ENCODE results near the gene CUL2.
"Not testable (repeated sequence)": the region's sequence is repeated elsewhere in the genome, so short reads cannot be mapped to it uniquely, and the experiment has no call there.

Gene CUL2

DNA sequence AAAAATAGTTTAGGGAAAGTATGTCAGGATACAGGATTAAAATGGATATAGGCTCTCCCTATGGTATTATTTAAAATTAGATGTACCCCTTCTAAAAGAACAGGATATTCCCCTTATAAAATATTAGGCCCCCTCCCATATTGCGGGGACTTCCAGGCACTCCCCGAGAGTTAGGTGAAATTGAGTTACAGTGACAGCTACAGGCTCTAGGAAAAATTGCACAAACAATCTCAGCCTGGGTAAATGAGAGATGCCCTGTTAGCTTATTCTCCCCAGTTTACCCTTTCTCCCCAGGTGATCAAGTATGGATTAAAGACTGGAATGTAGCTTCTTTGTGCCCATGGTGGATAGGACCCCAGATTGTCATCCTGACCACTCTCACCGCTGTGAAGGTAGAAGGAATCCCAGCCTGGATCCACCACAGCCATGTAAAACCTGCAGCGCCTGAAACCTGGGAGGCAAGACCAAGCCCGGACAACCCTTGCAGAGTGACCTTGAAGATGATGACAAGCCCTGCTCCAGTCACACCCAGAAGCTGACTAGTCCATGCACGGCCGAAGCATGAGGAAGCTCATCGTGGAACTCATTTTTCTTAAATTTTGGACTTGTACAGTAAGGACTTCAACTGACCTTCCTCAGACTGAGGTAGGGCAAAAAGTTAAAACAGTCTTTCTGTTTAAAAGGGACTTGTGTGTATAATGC lies 115.6 kb downstream of the CUL2 start:
- DNase-seq = not testable (repeated sequence)

- not testable (repeated sequence) for DNase-seq
Observed at GRCh38 chr10:34973757-34974156, 116.4 kb downstream of the CUL2 start.

GRCh38 chr10:34973121-34973520 lies 117.0 kb downstream of the CUL2 start:
- DNase-seq = not testable (repeated sequence)

GRCh38 chr10:34972591-34972990 lies 117.5 kb downstream of the CUL2 start:
- not testable (repeated sequence) for DNase-seq

GRCh38 chr10:34971606-34972334 lies 118.4 kb downstream of the CUL2 start:
- not testable (repeated sequence) for DNase-seq

DNA sequence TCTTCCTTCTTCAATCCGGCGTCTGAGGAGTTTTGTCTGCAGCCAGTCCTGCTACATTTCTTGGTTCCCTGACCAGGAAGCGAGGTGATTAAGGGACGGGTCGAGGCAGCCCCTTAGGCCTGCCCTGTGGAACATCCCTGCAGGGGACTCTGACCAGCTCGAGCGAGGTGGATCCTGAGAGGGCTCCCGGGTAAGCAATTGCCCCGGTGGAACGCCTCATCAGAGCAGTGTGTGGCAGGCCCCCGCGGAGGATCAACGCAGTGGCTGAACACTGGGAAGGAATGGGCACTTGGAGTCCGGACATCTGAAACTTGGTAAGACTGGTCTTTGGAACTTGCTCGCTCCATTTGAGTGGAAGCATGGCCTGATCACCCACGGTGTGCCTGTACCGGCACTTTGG lies 121.0 kb downstream of the CUL2 start:
- no peak for DNase-seq

GRCh38 chr10:34967335-34967880 lies 122.7 kb downstream of the CUL2 start:
- DNase-seq = peak; percentile 89

- DNase-seq = no peak
Observed at GRCh38 chr10:34966451-34966850, 123.7 kb downstream of the CUL2 start.

DNA sequence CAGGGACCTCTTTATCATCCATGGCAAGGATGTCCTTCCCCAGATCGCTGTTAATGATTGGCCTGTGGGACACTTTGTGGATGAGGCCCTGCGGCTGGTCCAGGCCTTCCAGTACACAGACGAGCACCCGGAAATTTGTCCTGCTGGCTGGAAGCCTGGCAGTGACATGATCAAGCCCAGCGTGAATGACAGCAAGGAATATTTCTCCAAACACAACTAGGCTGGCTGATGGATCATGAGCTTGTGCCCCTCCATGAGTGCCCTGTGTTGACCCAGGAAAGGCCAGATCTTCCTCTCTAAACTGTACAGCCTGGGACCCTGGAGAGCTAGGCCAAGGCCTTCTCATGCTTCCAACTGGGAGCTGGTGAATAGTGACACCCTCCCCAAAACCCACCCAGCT lies 124.1 kb downstream of the CUL2 start:
- no peak for DNase-seq

- DNase-seq = no peak
Observed at GRCh38 chr10:34964166-34964800, 125.9 kb downstream of the CUL2 start.

DNA sequence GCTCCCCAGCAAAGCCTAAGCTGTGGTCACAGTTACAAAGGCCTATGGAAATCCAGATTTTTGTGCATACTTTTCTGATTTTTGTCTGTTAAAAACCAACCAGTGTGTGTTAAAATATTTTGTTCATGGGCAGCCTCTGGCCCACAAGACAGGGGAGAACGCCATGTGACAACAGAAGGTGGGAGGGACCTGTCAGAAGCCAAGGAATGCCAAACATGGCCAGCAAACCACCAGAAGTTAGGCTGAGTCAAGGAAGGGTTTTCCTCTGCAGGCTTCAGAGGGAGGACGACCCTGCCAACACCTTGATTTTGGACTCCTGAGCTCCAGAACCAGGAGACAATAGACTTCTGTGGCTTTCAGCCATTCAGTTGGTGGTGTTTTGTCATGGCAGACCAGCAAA lies 127.3 kb downstream of the CUL2 start:
- no peak for DNase-seq

GRCh38 chr10:34960983-34961382 lies 129.2 kb downstream of the CUL2 start:
- DNase-seq = no peak

GRCh38 chr10:34959786-34960185 lies 130.4 kb downstream of the CUL2 start:
- no peak for DNase-seq

DNA sequence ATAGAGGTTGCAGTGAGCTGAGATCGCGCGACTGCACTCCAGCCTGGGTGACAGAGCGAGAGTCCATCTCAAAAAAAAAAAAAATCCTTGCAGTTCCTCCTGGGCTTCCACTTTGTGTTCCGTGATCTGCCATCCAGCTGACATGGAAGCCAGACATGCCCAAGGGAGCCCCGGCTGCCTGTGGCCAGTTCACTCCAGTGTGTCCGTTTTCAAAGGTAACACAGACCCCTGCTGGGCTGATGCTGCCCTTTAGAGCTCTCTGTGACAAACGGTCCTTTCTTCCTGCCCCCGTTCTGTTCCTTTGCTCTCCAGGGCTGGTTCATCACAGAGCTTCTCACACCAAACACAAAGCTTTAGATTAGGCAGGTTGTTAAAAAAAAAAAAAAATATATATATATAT lies 130.8 kb downstream of the CUL2 start:
- no peak for DNase-seq

Measured in femur (tissue), 1 donor.